ENCODE measurements around the gene OLIG3.

OLIG3 gene

GRCh38 chr6:137494281-137494987 lies at the start of gene OLIG3:
TSS of gene OLIG3 (minus strand) at chr6:137494394. CDS start at chr6:137494170, 224 bp downstream.
- in situ Hi-C loops (cut with MboI; ENCODE audit: low sequenced_read_pairs) = no loop called here

GRCh38 chr6:137543114-137543513 lies 48.9 kb upstream of the OLIG3 start:
- in situ Hi-C loops (cut with MboI; ENCODE audit: low sequenced_read_pairs) = no loop called here

GRCh38 chr6:137542713-137543112 lies 48.5 kb upstream of the OLIG3 start:
- in situ Hi-C loops (cut with MboI; ENCODE audit: low sequenced_read_pairs) = no loop called here

GRCh38 chr6:137541534-137542063 lies 47.4 kb upstream of the OLIG3 start:
- in situ Hi-C loops (cut with MboI; ENCODE audit: low sequenced_read_pairs) = no loop called here

GRCh38 chr6:137536104-137536773 lies 42.0 kb upstream of the OLIG3 start:
- in situ Hi-C loops (cut with MboI; ENCODE audit: low sequenced_read_pairs) = no loop called here

- in situ Hi-C loops (cut with MboI; ENCODE audit: low sequenced_read_pairs) = no loop called here
Measured at GRCh38 chr6:137531376-137532092, 37.3 kb upstream of the OLIG3 start.

- in situ Hi-C loops (cut with MboI; ENCODE audit: low sequenced_read_pairs) = no loop called here
Measured at GRCh38 chr6:137530404-137530803, 36.2 kb upstream of the OLIG3 start.

- in situ Hi-C loops (cut with MboI; ENCODE audit: low sequenced_read_pairs) = no loop called here
Measured at GRCh38 chr6:137522831-137523230, 28.6 kb upstream of the OLIG3 start.

GRCh38 chr6:137522198-137522798 lies 28.1 kb upstream of the OLIG3 start:
- in situ Hi-C loops (cut with MboI; ENCODE audit: low sequenced_read_pairs) = no loop called here

- in situ Hi-C loops (cut with MboI; ENCODE audit: low sequenced_read_pairs) = no loop called here
Measured at GRCh38 chr6:137520520-137520919, 26.3 kb upstream of the OLIG3 start.

GRCh38 chr6:137519629-137520176 lies 25.5 kb upstream of the OLIG3 start:
- in situ Hi-C loops (cut with MboI; ENCODE audit: low sequenced_read_pairs) = no loop called here

GRCh38 chr6:137518386-137518983 lies 24.3 kb upstream of the OLIG3 start:
- in situ Hi-C loops (cut with MboI; ENCODE audit: low sequenced_read_pairs) = no loop called here

GRCh38 chr6:137514418-137514817 lies 20.2 kb upstream of the OLIG3 start:
- in situ Hi-C loops (cut with MboI; ENCODE audit: low sequenced_read_pairs) = no loop called here

GRCh38 chr6:137512757-137513605 lies 18.8 kb upstream of the OLIG3 start:
- in situ Hi-C loops (cut with MboI; ENCODE audit: low sequenced_read_pairs) = no loop called here

- in situ Hi-C loops (cut with MboI; ENCODE audit: low sequenced_read_pairs) = no loop called here
Measured at GRCh38 chr6:137510923-137511322, 16.7 kb upstream of the OLIG3 start.

- in situ Hi-C loops (cut with MboI; ENCODE audit: low sequenced_read_pairs) = no loop called here
Measured at GRCh38 chr6:137498481-137499190, 4.4 kb upstream of the OLIG3 start.

GRCh38 chr6:137497721-137498463 lies 3.7 kb upstream of the OLIG3 start:
- in situ Hi-C loops (cut with MboI; ENCODE audit: low sequenced_read_pairs) = no loop called here

Data from HL-60/S4 treated with phorbol 12-myristate 13-acetate at 8.2 ng/mL for 4 days and 3 days (cell line).